Measurements from ENCODE around the gene CDC14B.

DNA sequence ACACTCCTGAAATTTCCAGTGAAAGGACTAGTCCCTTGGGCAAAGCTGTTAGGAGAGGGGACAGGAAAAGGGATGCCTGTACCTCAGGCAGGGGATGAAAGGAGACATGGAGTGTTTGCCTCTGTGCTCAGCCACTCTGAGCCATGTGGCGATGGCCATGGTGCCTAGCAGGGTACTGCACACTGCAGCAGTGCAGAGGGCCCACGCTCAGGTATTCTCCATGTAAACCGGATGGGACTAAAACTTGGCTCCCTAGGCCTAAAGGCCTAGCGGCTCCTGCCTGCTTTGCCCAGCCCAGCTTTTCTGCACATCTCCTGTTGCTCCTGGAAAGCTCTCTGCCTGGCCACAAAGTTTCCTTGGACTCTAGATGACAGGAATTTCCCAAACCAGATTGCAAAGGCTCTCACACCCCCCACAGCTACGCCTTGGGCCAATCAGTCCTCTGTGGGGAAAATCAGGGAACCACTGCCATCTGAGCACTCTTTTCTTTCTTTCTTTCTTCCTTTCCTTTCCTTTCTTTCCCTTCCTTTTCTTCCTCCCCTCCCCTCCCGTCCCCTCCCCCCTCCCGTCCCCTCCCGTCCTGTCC lies 125.3 kb downstream of the CDC14B start:
- TF ChIP-seq, protein P1, sequence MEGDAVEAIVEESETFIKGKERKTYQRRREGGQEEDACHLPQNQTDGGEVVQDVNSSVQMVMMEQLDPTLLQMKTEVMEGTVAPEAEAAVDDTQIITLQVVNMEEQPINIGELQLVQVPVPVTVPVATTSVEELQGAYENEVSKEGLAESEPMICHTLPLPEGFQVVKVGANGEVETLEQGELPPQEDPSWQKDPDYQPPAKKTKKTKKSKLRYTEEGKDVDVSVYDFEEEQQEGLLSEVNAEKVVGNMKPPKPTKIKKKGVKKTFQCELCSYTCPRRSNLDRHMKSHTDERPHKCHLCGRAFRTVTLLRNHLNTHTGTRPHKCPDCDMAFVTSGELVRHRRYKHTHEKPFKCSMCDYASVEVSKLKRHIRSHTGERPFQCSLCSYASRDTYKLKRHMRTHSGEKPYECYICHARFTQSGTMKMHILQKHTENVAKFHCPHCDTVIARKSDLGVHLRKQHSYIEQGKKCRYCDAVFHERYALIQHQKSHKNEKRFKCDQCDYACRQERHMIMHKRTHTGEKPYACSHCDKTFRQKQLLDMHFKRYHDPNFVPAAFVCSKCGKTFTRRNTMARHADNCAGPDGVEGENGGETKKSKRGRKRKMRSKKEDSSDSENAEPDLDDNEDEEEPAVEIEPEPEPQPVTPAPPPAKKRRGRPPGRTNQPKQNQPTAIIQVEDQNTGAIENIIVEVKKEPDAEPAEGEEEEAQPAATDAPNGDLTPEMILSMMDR (conservative IDR thresholded peaks at IDR 0.05 in 1 of 2, IDR thresholded peaks at IDR 0.05 in 1 of 2; ENCODE audit: extremely low read depth in 1 of 2, insufficient read depth in 1 of 2, low read depth in 1 of 2, low read length in 2 of 2): no peak
- TF ChIP-seq EZH2 (IDR thresholded peaks at IDR 0.05; ENCODE audit: borderline replicate concordance, low read length): no peak
